Ovary (tissue), 9 donors: ENCODE results near the gene HHEX. TPM values are rescaled to one million over a fixed set of nuclear protein-coding genes. Genes with fewer than 3 reads are reported as not detected.

Source experiments
- DNase-seq, 5 donors: peaks; one replicate each; pipeline ENCODE4 v3.0.0-alpha.2; 2019 to 2020
- H3K27ac ChIP-seq, 2 donors: fragments of 200-600 bp; one replicate each; pipeline versions ENCODE4 v1.5.1 to v1.8.0; 2019 to 2022
- H3K27me3 ChIP-seq: fragments of 200-600 bp; one replicate; pipeline ENCODE4 v1.8.0; 2022
- H3K36me3 ChIP-seq: fragments of 200-600 bp; sonication (generic); one replicate; pipeline ENCODE4 v1.5.1; 2019
- H3K4me1 ChIP-seq: one replicate; pipeline ENCODE4 v1.8.1; 2013; ENCODE audit warnings: mild to moderate bottlenecking, moderate library complexity; ENCODE audit not compliant: insufficient read depth
- H3K4me3 ChIP-seq: fragments of 200-600 bp; sonication (generic); one replicate; pipeline ENCODE4 v1.5.1; 2017
- H3K9me3 ChIP-seq, 2 donors: fragments of 200-600 bp in 1 of 2; sonication (generic) in 1 of 2; one replicate each; pipeline versions ENCODE4 v1.5.1 to v1.8.1; 2013 to 2019; ENCODE audit warnings: mild to moderate bottlenecking in 1 of 2, moderate library complexity in 1 of 2
- CTCF ChIP-seq, 3 donors: fragments of 450-650 bp in 2 of 3; fragments of 200-600 bp in 1 of 3; IDR thresholded peaks; one replicate each; pipeline versions ENCODE4 v1.5.1 to v1.8.0; 2016 to 2022; ENCODE audit warnings: antibody characterized with exemption in 3 of 3, mild to moderate bottlenecking in 1 of 3
- EP300 ChIP-seq: sonication (generic); formaldehyde crosslinking; IDR thresholded peaks from one replicate; pipeline ENCODE4 v1.6.1; 2017; ENCODE audit warnings: antibody characterized with exemption
- POLR2A ChIP-seq: fragments of 450-650 bp; IDR thresholded peaks from one replicate; pipeline ENCODE4 v1.6.1; 2017; ENCODE audit warnings: antibody characterized with exemption, mild to moderate bottlenecking, moderate library complexity
- WGBS, 3 donors: extraction: QIAGEN DNeasy Blood & Tissue Kit in 1 of 3; methylation state at CpG; one replicate each; pipeline versions ENCODE4 v1.1.5 to v1.1.7; 2013 to 2017; 5-methylcytosine and 5-hydroxymethylcytosine counted together
- intact Hi-C, 4 donors: fragments of 100-400 bp; cut with DNase I; formaldehyde crosslinking; loops; one replicate each; pipeline versions ENCODE4 v1.11.0 to v1.15.1; 2022 to 2023
- polyA plus RNA-seq, 2 donors: library from polyadenylated mRNA; stranded (reverse); fragments of 200-250 nt in 1 of 2; fragments of 350-450 nt in 1 of 2; fragmentation: Illumina TruSeq in 1 of 2; extraction: RNeasy Lipid Tissue Mini Kit (QIAGEN cat#74804) in 1 of 2; gene quantifications; one replicate each; pipeline ENCODE4 v1.2.3, GENCODE V29; 2013 to 2014
- total RNA-seq, 7 donors: library from RNA; depleted of rRNA in 2 of 7; stranded (reverse); fragments of >200 nt in 2 of 7; fragmentation: NEBNext Ultra II Directional in 3 of 7; extraction: Animal tissue kit (Norgen Biotek cat#: 25700) in 3 of 7; gene quantifications; one replicate each; pipeline versions ENCODE4 v1.1.0 to v1.2.4, GENCODE V29; 2016 to 2023
- donor health status: DM: no; HTN: no; CAD: no; lungs with moderate emphysema.
- donor health status: DM: no; HTN: no; CAD: no.
- donor health status: Bipolar disorder and iron deficiency.
- donor health status: DM: yes; HTN: yes; CAD: no.
- donor health status: DM: no; HTN: no; CAD: no.
- donor health status: DM: yes; HTN: yes; CAD: no.

HHEX gene
- total and polyA plus RNA-seq, 9 donors: 2.1 to 14.6 (median 4.2) TPM

DNA sequence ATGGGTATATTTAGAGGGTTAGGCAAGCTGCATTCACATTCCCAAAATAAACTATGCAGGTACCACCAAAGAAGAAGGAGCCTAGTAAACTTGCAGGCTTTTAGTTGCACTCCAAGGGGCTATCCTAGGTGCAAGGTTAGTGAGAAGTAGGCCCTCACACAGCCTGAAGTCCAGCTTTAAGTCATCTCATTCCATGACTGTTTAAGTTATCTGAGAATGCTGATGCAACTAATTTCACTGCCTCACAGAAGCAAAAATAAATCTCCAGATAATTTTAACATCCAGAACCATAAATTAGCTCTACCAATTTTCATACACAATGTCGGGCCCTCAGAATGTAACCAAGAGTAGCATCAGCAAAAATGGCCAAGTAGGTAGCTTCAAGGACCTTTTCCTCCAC lies 34.3 kb upstream of the HHEX start:
- intact Hi-C loops: no loop called here
- no peak overlapping the region for H3K27ac ChIP-seq
- H3K4me1 ChIP-seq: no peaks in the 10 kb centered on the region
- no peak for DNase-seq
- 70 to 73% (median 71%) methylated on average over 1 of the region's 1 CpG for WGBS, 3 donors
- no peaks in the 10 kb centered on the region for H3K36me3 ChIP-seq
- no peaks in the 10 kb centered on the region for H3K27me3 ChIP-seq
- no peak for TF ChIP-seq CTCF (IDR thresholded peaks at IDR 0.05)
- TF ChIP-seq POLR2A: no peak
- TF ChIP-seq EP300: no peak
- no peaks in the 10 kb centered on the region for H3K9me3 ChIP-seq
- no peak overlapping the region for H3K4me3 ChIP-seq

DNA sequence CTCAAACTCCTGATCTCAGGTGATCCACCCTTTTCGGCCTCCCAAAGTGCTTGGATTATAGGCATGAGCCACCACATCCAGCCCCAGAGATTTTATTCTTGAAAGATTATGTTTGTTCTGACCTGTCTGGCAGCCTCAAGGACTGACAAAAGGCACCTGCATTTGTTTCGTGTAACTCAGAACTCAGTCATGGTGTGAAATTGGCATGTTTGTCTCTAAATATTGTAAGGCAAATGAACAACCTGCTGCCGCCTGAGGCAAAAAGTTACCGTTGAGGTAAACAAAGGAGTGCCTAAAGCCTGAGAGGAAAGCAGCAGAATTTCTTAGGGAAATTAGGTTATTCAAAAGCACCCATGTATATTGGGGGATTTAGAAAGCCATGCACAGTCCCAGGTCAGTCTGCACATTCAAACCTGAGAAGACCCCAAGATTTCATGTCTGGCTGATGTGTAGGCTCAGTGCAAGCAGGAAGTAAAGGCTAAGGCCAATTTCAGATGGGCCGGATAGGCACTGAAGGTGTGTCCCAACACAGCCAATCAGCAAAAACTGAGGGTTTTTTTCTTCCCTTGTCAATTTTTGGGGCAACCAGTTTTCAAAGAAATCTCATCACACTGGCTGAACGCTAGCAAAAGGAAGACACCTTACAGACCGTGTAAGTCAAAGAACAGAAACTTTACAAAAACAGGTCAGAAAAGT lies 33.3 kb upstream of the HHEX start:
- H3K27me3 ChIP-seq: no peaks in the 10 kb centered on the region
- H3K9me3 ChIP-seq: no peaks in the 10 kb centered on the region
- H3K4me1 ChIP-seq: no peaks in the 10 kb centered on the region
- intact Hi-C loops: no loop called here
- TF ChIP-seq CTCF (IDR thresholded peaks at IDR 0.05) (no peak), EP300 (no peak), POLR2A (no peak)
- DNase-seq: no peak
- H3K36me3 ChIP-seq: no peaks in the 10 kb centered on the region
- H3K4me3 ChIP-seq: no peak overlapping the region
- WGBS, 3 donors: 79 to 90% (median 81%) methylated on average over 7 of the region's 7 CpGs
- no peak overlapping the region for H3K27ac ChIP-seq

- no peaks in the 10 kb centered on the region for H3K4me1 ChIP-seq
- no peak overlapping the region for H3K4me3 ChIP-seq
- H3K9me3 ChIP-seq: no peaks in the 10 kb centered on the region
- intact Hi-C loops: no loop called here
- WGBS, 3 donors: 84 to 92% (median 89%) methylated on average over 5 of the region's 5 CpGs
- no peaks in the 10 kb centered on the region for H3K36me3 ChIP-seq
- TF ChIP-seq CTCF (IDR thresholded peaks at IDR 0.05) (no peak), POLR2A (no peak), EP300 (no peak)
- DNase-seq: no peak
- H3K27me3 ChIP-seq: no peaks in the 10 kb centered on the region
- H3K27ac ChIP-seq: no peak overlapping the region
These were observed 32.7 kb upstream of the HHEX start for GRCh38 chr10:92657024-92657423.

DNA sequence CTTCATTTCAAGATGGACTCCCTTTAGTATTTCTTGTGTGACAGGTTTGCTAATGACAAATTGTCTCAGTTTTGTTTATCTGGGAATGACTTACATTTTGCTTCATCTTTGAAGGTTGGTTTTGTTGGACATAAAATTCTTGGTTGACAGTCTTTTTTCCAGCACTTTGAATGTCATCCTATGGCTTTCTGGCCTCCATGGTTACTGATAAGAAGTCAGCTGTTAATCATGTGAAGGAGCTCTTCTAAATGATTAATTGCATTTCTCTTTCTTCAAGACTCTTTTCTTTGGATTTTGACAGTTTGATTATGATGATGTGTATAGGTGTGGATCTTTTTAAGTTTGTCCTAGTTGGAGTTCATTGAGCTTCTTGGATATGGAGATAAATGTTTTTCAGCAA lies 26.9 kb upstream of the HHEX start:
- no peak for DNase-seq
- Histone ChIP-seq H3K9me3 (no peaks in the 10 kb centered on the region), H3K4me3 (no peak overlapping the region), H3K27ac (no peak overlapping the region), H3K36me3 (no peaks in the 10 kb centered on the region), H3K27me3 (no peaks in the 10 kb centered on the region), H3K4me1 (no peaks in the 10 kb centered on the region)
- no peak for TF ChIP-seq CTCF (IDR thresholded peaks at IDR 0.05)
- TF ChIP-seq POLR2A: no peak
- intact Hi-C loops: no loop called here
